ENCODE measurements around the gene BRD7.

BRD7 gene

DNA sequence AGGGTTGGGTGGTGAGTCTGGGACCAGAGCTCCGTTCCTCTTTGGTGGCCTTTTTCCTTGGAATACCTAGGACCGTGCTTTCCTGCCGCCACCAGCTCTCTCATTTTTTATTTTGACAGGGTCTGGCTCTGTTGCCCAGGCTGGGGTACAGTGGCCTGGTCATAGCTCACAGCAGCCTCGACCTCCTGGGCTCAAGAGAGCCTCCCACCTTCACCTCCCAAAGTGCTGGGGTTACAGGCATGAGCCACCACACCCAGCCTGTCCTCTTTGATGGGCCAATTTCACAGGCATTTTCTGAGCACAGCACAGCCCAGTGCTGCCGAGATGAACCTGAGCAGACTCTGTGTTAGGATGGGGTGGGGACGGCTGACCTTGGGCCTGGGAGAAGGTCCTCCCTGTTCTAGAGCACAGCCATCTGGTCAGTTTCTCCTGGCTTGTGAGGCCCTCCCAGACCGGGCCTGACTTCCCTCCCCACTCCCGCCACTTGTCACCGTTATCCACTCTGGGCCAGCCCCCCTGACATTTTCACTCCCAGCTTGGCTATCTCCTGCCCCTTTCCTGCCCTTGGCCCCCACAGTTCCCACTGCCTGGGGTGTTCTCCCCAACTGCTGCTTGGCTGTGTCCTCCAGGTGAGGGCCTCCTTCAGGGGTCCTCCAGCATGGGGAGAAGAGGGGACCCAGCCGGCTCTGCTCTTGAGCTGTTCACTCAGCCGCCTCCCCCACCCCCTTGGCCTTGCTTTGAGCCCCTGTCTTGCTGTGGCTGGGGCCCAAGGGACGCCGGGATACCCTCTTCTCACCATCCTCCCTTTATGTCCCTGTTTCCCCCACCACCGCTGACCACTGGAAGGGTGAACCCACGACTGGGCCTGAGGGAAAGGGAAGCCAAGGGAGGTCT, 97.4 kb downstream of the BRD7 start:
- no peak for DNase-seq

DNA sequence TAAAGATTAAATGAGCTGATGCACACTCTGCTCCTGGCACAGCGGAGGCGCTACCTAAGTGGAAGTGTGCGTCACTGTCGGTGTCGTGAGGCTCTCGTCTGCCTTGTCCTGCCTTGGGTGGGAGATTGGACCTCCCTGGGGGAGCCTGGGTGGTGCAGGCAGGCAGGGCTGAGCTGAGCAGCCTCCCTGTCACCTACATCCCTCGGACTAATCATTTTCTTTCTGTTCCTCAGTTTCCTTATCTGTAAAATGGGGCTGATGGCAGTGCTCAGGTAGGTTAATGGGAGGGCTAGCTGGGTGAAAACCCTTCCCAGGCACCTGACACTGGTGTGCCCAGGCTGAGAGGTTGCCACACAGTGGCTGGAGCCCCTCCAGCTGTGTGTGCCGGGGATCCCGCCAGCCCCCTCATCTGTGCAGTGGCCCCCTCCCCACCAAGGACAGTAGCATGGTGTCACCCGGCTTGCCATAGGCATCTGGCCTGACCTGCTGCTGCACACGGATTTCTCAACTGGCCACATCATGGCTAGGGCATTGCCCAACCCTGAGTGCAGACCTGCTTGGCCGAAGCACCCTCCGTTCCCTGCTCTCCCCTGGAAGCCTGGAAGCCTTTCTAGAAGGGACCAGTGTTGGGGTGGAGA, 98.2 kb downstream of the BRD7 start:
- no peak for DNase-seq

DNA sequence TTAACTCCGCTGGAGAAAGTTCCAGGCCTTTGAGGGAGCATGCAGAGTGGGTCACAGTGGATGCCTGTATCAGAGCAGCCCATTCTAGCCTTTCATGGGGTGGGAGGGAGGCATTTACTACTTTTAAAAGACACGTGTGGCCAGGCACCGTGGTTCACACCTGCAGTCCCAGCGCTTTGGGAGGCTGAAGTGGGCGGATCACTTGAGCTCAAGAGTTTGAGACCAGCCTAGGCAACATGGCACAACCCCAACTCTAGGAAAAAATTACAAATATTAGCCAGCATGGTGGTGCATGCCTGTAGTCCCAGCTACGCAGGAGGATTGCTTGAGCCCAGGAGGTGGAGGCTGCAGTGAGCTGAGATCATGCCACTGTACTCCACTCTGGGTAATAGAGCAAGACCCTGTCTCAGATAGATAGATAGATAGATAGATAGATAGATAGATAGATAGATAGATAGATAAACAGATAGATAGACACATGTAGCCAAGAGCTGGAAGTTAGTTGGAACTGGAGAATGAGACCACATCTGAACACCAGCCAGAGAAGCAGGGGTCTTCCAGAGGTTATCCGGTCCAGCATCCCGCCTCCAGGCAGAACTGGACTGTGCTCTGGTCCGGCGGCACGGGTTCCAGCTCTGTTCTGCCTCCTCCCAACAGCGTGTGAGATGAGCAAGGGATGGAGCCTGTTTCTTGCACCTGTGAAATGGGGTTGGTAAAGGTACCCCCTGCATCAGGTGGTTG, 98.8 kb downstream of the BRD7 start:
- DNase-seq, result no peak

DNA sequence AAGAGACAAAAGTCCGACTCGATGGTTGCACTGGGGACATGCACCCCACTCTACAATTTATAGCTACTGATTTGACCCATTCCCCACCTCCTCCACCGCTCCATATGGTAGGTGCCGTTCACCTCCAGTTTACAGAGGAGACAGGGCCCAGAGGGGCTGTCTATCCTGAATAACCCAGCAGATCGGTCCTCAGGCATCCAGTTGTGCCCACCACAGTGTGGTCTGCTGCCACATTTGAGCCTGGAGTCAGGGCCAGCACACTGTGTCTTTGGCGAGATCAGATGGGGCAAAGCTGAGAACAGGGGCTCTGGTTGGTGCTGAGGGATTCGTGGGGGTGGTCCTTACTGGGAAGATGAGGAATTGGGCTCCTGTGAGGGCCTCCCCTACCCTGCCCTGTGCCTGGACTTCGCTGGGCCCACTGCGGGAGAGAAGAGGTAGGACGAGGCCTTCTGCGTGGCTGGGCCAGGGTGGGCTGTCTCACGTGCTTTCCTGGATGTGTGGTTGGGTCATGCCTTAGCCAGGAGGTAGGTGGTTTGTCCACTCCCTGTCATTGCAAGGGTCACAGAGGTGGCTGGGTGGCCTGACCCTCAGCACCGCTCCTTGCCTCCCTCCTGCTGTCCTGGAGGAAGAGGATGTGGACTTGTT, 99.6 kb downstream of the BRD7 start:
- DNase-seq, result no peak

DNA sequence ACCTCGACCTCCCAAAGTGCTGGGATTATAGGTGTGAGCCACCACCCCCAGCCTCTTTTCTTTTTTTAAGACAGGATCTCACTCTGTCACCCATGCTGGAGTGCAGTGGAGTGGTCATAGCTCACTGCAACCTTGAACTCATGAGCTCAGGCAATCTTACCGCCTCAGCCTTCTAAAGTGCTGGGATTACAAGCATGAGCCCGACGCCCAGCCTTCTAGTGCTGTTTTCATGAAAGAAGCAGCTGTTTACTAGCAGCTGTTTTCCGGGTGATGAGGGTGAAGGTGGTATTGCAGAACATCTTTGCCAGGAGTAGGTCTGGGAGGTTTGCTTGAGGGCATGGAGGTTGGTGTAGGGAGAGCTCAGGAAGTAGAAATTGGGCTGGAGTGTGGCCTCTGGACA, 100.4 kb downstream of the BRD7 start:
- DNase-seq, result no peak

DNA sequence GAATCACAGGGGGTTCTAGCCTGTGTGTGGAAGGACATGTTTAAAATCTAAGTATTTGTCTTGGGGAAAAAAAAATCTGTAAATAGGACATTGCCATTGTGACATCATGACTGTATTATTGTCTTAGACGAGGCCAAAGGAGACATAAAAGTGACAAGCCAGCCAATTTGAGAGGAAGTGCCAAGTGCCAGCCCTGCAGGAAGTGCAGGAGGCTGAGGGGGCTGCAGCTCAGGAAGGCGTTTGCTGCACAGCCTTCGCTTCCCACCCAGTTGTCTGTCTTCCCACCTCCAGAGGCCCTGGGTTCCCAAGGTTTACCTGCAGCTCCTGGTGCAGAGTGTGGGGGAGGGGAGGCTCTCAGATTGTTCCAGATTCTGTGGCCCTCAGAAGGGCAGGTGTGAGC, 101.1 kb downstream of the BRD7 start:
- DNase-seq, result no peak

DNA sequence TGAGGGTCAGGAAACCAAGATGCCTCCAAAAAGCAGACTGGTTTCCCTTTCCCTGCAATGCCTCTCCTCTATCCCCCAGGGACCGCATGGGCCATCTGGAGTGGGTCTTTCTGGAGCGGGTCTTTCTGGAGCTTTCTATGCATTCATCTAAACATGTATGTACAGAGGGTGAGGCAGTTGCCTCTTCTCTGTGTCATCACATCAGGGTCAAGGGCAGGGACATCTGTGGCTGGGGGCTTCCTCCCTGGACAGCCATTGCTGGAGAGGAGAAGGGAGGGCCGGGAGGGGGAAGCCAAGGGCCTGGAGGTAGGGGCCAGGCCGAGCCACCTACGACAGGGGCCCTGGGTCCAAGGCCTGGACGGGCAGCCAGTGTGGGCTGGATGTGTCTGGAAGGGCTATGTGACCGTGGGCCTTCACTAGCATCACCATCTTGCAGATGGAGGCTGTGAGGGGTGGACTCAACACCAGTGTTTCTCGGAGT, 101.6 kb downstream of the BRD7 start:
- DNase-seq, result no peak

DNA sequence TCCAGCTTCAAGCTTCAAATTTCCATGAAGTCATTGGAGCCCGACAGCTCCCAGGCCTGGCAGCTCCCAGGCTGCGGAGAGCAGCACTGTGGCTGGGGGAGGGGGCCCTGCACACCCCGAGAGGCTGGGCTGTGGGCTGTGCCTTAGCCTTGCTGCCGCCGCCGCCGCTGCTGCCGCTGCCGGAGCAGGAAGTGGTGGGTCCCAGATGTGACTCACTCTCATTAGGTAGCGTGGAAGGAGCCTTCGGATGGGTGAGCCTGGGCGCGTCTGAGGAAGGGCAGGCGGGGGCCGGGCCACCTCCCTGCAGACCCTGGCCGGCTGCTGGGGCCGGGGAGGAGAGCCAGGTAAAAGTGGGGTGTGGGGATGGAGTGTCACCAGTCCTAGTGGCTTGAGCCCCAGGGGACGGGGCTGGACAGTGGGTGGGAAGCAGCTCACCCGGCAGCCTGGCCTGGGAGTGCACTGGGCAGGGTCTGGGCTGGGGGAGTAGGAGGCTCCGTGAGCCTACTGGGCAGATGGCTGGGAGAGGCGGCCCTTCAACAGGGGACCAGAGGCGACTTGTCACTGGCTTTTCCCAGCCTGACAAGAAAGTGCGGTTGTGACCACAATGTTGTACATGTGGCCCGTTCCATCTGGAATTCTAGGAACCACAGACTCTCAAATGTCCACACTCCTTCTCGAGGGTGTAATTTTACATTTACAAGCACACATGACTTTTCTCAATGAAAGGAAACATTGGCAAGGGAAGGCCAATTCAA, 102.3 kb downstream of the BRD7 start, which contains the start of gene ADCY7:
ADCY7 (plus strand) TSS at position 215 of the 755 bp plus-strand sequence. CDS start 21,629 bp downstream, outside the sequence.
- DNase-seq, result peak; percentile 74

Measured in KG1 (cell line).